HL-60/S4 (cell line): Measurements from ENCODE around the gene EXTL1.

ENCODE experiments used
- in situ Hi-C: fragments of 300-500 bp; cut with MboI; formaldehyde crosslinking; loops from 2 replicates; pipeline ENCODE4 v1.14.3; 2022; ENCODE audit warnings: low sequenced_read_pairs

Gene EXTL1

GRCh38 chr1:26041401-26041800 is 19.8 kb downstream of the EXTL1 start:
- in situ Hi-C loops: loop anchor here (10.0 kb wide), 1 partner anchor 113 kb away; the partner anchor contains the start of gene FAM110D

DNA sequence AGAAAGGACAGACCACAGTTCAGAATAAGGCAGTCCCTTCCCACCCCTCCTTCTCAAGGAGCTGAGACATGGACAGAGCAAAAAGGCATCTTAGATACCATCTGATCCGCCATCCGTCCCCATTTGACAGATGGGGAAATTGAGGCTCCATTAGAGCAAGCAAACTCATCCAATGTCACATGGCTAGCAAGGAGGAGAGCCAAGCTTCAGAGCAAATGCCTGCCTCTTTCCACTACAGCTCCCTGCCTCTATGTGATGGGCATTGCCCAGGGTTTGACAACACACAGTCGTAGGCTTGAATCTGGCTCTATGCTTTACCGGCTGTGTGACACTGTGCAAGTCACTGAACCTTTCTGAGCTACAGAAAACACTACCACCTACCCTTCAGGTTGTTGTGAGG is 20.4 kb downstream of the EXTL1 start:
- in situ Hi-C loops: loop anchor here (10.0 kb wide), 1 partner anchor 113 kb away; the partner anchor contains the start of gene FAM110D

DNA sequence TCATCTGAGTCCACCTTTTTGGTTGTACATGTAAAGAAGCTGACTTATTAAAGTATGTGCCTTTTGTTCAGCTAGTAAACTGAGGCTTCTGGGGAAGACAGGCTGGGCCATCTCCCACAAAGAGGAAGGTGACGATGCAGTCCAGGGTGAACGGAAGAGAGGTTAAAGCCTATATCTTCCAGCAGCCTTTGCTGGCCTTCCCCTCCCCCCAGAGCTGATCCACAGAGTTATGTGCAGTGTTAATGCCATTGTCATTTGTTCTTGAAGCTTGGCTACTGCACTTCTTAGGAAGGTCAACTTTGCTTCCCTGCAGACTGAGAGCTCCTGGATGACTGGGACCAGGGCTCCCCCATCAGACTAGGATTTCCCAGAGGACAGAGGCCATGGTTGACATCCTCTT is 22.2 kb downstream of the EXTL1 start:
- in situ Hi-C loops: loop anchor here (10.0 kb wide), 1 partner anchor 111 kb away; the partner anchor contains the start of gene FAM110D

- in situ Hi-C loops: loop anchor here (10.0 kb wide), 1 partner anchor 110 kb away; the partner anchor contains the start of gene FAM110D
Measured at GRCh38 chr1:26044414-26044813, 22.8 kb downstream of the EXTL1 start.

DNA sequence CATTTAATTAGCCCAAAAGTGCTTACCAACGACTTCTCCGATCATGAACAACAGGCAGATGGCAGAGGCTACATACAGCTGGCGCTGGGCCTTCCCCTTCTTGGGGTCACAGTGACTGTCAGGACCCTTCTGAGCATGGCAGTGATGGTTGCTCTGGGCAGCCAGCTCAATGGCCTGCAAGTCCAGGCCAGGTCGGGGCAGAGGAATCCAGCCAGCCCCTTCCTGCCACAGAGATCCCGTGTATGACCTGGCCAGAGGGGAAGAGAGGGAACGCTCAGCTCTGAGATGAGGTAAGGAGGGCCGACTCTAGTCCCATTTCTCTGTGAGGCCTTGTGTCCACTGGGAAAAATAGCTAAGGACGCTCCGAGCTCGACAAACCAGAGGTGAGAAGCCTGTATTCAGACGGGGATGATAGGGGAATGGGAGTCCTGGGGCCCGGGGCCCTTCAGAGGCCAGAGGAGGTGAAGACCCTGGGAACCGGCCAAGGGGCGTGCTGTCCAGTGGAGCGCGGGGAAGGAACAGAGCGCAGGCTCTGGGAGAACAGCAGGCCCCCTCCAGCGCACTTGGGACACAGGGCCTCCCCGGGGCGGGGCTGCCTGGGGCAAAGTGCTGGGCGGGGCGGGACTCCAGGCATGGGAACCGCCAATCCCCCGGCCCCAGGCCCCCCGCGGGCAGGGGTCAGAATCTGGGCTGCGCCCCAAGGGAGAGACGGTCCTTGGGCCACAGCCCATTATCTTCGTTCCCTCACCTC is 23.6 kb downstream of the EXTL1 start:
- in situ Hi-C loops: loop anchor here (10.0 kb wide), 1 partner anchor 110 kb away; the partner anchor contains the start of gene FAM110D

- in situ Hi-C loops: loop anchor here (10.0 kb wide), 1 partner anchor 109 kb away; the partner anchor contains the start of gene FAM110D
Measured at GRCh38 chr1:26045722-26046245, 24.2 kb downstream of the EXTL1 start, which contains the start of gene SLC30A2. Gene SLC30A2 (minus strand): TSS chr1:26046118. CDS start chr1:26045896, 222 bp downstream.

DNA sequence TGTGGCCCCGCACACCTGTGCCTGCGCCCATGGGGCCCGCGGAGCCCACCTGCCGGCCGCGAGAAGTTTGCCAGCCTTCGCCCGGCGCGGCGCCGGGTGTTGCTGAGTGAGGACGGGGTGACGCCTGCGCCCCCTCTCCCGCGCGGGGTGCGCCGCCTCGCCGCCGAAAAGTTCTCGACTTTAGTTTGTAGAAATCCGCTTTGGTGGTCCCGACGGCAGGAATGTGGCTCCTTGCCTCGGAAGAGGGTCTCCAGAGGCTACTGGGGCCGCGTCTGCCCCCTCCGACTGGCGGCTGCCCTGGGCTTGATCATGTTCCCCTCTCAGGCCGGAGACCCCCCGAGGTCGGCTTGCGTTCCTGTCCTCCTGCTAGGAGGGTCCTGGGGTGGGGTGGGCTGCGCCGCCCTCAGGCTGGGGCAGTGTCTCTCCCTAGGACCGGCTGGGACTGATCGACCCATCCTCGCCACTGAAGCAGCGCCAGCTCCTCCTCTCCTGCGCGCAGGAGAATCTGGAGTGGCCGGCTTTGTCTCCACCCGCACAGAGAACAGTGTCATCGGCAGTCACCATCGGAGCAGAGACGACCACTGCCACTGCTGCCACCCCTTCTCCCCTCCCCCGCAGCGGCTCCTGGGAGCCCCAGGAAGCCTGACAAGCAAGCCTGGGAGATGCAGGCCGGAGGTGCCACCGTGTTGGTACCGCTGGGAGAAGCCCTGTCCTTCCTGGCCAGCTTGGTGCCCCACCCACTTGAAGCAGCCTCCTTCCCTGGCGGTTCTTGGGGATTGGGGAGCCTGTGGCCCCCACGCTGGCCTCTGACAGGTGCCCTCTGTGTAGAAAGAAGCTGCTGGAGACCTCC is 24.9 kb downstream of the EXTL1 start:
- in situ Hi-C loops: loop anchor here (10.0 kb wide), 1 partner anchor 108 kb away; the partner anchor contains the start of gene FAM110D

GRCh38 chr1:26047278-26047874 is 25.8 kb downstream of the EXTL1 start:
- in situ Hi-C loops: loop anchor here (10.0 kb wide), 1 partner anchor 107 kb away; the partner anchor contains the start of gene FAM110D

- in situ Hi-C loops: loop anchor here (10.0 kb wide), 1 partner anchor 105 kb away; the partner anchor contains the start of gene FAM110D
Measured at GRCh38 chr1:26049531-26050247, 28.1 kb downstream of the EXTL1 start.

DNA sequence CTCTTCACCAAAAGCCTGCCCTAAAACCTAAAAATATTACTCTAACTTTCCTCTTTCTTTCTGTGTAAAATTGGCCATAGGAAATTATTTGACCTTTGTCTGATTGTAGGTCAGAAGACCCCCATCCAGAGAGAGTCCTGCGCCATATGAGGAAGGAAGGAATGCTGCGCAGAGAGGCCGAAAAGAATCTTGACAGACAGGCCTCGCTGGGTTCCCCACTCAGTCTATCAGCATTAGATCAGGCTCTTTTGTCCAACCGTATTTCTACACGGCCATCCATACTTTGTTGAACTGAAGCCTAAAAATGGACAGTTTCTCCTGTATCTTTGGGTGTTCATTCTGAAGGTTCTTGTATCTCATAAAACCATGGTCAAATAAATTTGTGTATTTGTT is 28.7 kb downstream of the EXTL1 start:
- in situ Hi-C loops: no loop called here

DNA sequence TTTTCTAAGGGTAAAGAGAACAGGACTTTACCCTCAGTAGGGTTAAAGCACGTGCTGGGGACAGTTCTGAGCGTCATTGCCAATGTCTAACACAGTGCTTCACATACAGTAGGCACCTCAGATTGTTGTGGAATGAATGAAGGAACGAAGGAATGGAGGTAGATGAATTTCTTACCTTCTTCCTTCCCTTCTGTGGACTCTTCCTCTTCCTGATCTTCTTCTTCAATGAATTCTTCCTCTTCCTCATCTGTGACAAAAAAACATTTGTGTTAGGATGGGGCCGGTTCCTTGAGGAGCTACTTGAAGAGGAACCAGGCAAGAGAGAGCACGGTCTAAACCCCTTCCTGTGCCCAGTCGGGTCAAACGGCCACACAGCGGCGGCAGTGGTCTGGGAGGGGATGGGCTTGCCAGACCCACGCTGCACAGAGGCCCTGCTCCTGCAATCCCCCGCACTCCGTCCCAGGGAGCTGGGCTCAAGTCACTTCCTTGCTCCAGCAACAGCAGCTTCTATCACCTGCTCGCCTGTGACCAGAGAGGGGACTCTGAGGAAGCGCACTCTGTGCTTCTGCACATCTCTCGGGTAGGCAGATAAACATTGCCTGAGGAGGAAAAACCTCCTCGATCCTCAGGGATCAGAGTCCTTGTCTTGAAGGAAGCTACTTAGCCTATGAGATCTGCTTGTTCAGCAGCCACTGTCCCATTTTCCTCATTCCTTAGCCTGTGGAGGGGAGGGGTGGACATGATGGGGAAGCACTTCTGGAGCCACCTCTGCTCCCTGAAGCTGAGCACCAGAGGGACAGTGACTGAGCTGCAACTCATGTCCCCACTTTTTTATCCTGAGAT is 32.4 kb downstream of the EXTL1 start:
- in situ Hi-C loops: no loop called here

DNA sequence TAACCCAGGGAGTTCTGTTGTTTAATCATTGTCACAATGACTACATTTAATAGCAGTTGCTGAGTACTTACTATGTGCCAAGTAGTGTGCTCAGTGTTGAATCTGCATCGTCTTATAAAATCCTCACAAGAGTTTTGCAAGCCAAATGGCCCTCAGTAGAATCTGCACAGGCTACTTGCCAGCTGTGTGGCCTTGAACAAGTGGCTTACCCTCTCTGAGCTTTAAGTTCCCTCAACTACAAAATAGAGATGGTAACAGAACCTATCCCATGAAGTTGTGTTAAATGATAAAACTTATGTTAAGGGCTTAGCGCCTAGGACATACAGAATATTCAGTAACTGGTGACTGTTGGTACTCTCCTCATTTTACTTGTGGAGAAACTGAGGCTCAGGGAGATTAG is 33.5 kb downstream of the EXTL1 start:
- in situ Hi-C loops: no loop called here

- in situ Hi-C loops: no loop called here
Measured at GRCh38 chr1:26057189-26057588, 35.6 kb downstream of the EXTL1 start.

GRCh38 chr1:26058052-26058595 is 36.5 kb downstream of the EXTL1 start:
- in situ Hi-C loops: no loop called here

GRCh38 chr1:26059906-26060305 is 38.3 kb downstream of the EXTL1 start:
- in situ Hi-C loops: no loop called here

- in situ Hi-C loops: no loop called here
Measured at GRCh38 chr1:26060832-26061574, 39.4 kb downstream of the EXTL1 start.

- in situ Hi-C loops: no loop called here
Measured at GRCh38 chr1:26064553-26064952, 43.0 kb downstream of the EXTL1 start.

- in situ Hi-C loops: no loop called here
Measured at GRCh38 chr1:26066160-26066559, 44.6 kb downstream of the EXTL1 start.
